Keratinocyte (primary cell): ENCODE measurements around the gene TAOK3. TPM values are rescaled to one million over a fixed set of nuclear protein-coding genes. Genes with fewer than 3 reads are reported as not detected.

ENCODE experiments used
- DNase-seq: peaks from one replicate; pipeline ENCODE4 v3.0.0-alpha.2; 2011; ENCODE audit warnings: low read depth, missing footprints, low spot score
- FAIRE-seq: peaks from 2 replicates; lab custom pipeline; 2011; peaks lifted over from hg19 to GRCh38; lab: Jason Lieb, UNC
- H2AFZ ChIP-seq: 2 replicates; pipeline ENCODE4 v1.6.0; 2012; ENCODE audit warnings: low read length, control low read depth, inconsistent platforms; ENCODE audit not compliant: control insufficient read depth
- H3K27ac ChIP-seq: 2 replicates; pipeline ENCODE4 v1.5.1; 2011; ENCODE audit warnings: low read length; ENCODE audit not compliant: control insufficient read depth, insufficient read depth
- H3K27me3 ChIP-seq: 3 replicates; pipeline ENCODE4 v1.6.0; 2011; ENCODE audit warnings: low read length; ENCODE audit not compliant: control insufficient read depth, insufficient read depth; ENCODE audit errors: extremely low read depth
- H3K36me3 ChIP-seq, 2 experiments: 2 replicates in 1 of 2; 3 replicates in 1 of 2; pipeline ENCODE4 v1.5.1; 2011; ENCODE audit warnings: low read length in 2 of 2, mild to moderate bottlenecking in 1 of 2; ENCODE audit not compliant: control insufficient read depth in 2 of 2, insufficient read depth in 2 of 2; ENCODE audit errors: extremely low read depth in 1 of 2
- H3K4me1 ChIP-seq: 3 replicates; pipeline ENCODE4 v1.5.1; 2011; ENCODE audit warnings: low read length; ENCODE audit not compliant: control insufficient read depth, insufficient read depth; ENCODE audit errors: extremely low read depth
- H3K4me2 ChIP-seq: 3 replicates; pipeline ENCODE4 v1.6.0; 2011; ENCODE audit warnings: low read depth, low read length; ENCODE audit not compliant: control insufficient read depth, insufficient read depth; ENCODE audit errors: extremely low read depth
- H3K4me3 ChIP-seq, 3 experiments: fragments of 200-600 bp in 1 of 3; sonication (generic) in 1 of 3; 2 replicates in 2 of 3; 3 replicates in 1 of 3; pipeline ENCODE4 v1.5.1; 2011 to 2016; ENCODE audit warnings: low read length in 3 of 3, mild to moderate bottlenecking in 3 of 3, control low read depth in 2 of 3, inconsistent platforms in 1 of 3, low read depth in 1 of 3, mixed read lengths in 1 of 3, mixed run types in 1 of 3, moderate library complexity in 1 of 3; ENCODE audit not compliant: control insufficient read depth in 2 of 3, insufficient read depth in 2 of 3; ENCODE audit errors: extremely low read depth in 1 of 3
- H3K79me2 ChIP-seq: 2 replicates; pipeline ENCODE4 v1.6.0; 2012; ENCODE audit warnings: low read length; ENCODE audit not compliant: control insufficient read depth, insufficient read depth
- H3K9ac ChIP-seq: 3 replicates; pipeline ENCODE4 v1.6.0; 2011; ENCODE audit warnings: low read length; ENCODE audit not compliant: control insufficient read depth, insufficient read depth; ENCODE audit errors: extremely low read depth
- H3K9me1 ChIP-seq: 3 replicates; pipeline ENCODE4 v1.6.0; 2011; ENCODE audit warnings: low read length; ENCODE audit not compliant: control insufficient read depth, insufficient read depth; ENCODE audit errors: extremely low read depth
- H3K9me3 ChIP-seq: 2 replicates; pipeline ENCODE4 v1.5.1; 2012; ENCODE audit warnings: low read depth, low read length; ENCODE audit not compliant: control insufficient read depth
- H4K20me1 ChIP-seq: 3 replicates; pipeline ENCODE4 v1.6.0; 2011; ENCODE audit warnings: low read length; ENCODE audit not compliant: control insufficient read depth, insufficient read depth; ENCODE audit errors: extremely low read depth
- EZH2 ChIP-seq: IDR thresholded peaks from one replicate; pipeline ENCODE4 v1.6.1; 2012; ENCODE audit warnings: inconsistent platforms, mild to moderate bottlenecking, low read length, moderate library complexity
- dilution Hi-C: fragments of 300-500 bp; cut with MboI; formaldehyde crosslinking; loops from one replicate; pipeline ENCODE4 v1.7.0; 2020; ENCODE audit warnings: low sequenced_read_pairs; ENCODE audit not compliant: extremely low pct_ligation_motif_present
- polyA plus RNA-seq, 5 experiments: library from polyadenylated mRNA; depleted of rRNA in 3 of 5; stranded (reverse) in 3 of 5; stranded (forward) in 1 of 5; unstranded in 1 of 5; fragments of >200 nt; gene quantifications; 1 replicate in 1 of 5; 2 replicates in 3 of 5; 3 replicates in 1 of 5; pipeline versions ENCODE4 v1.2.1 to v1.2.3, GENCODE V29; 2011 to 2012; ENCODE audit warnings: missing spikeins in 2 of 5, low read depth in 1 of 5, low replicate concordance in 1 of 5
- TF ChIP-seq, protein P1 (sequence below), 3 experiments: IDR thresholded peaks in 1 of 3; conservative IDR thresholded peaks in 1 of 3; optimal IDR thresholded peaks in 1 of 3; 2 replicates in 2 of 3; 3 replicates in 1 of 3; pipeline versions ENCODE3 to v1.5.1; 2011; ENCODE audit warnings: low read length in 3 of 3, mild to moderate bottlenecking in 3 of 3, moderate library complexity in 2 of 3, control low read depth in 1 of 3, inconsistent platforms in 1 of 3; ENCODE audit not compliant: insufficient read depth in 2 of 3; ENCODE audit errors: extremely low read depth in 1 of 3

The TAOK3 gene
- polyA plus RNA-seq, 1 donor (not counting 4 experiments of a cell fraction or from before 2014, with no cell fraction given) = 35.0 TPM

DNA sequence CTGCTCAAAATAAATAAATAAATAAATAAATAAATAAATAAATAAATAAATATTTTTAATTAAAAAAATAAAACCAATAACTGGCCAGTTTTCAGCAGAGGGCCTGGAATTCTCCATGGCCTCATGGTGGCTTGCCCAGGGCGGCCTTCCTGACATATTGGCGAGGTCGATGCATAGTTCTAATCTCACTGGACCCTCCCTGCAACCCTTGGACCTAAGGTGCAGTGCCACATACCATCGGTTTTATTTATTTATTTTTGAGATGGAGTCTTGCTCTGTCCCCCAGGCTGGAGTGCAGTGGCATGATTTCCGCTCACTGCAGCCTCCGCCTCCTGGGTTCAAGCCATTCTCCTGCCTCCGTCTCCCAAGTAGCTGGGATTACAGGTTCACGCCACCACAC is 265.0 kb downstream of the TAOK3 start:
- H3K27ac ChIP-seq = no peak overlapping the region

DNA sequence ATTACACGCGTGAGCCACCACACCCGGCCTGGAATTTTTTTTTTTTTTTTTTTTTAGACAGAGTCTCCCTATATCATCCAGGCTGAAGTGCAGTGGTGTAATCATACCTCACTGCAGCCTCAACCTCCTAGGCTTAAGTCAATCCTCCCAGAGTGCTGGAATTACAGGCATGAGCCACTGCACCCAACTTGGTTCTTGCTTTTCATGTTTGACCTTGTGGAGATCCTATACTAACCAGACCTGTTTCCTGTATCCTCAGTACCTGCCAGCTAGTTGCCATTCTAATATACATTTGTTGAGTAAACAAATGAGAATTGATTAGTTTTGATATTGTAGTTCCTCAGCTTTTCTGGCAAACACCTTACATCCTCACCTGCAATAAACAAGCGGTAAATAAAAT is 265.7 kb downstream of the TAOK3 start:
- FAIRE-seq = no peak

More for the DNA sequence above, 265.0 kb downstream of the TAOK3 start:
- no peak overlapping the region for H3K4me3 ChIP-seq
- H3K36me3 ChIP-seq = no peaks in the 10 kb centered on the region
- no peaks in the 10 kb centered on the region for H3K79me2 ChIP-seq
- H2AFZ ChIP-seq = no peak overlapping the region
- FAIRE-seq (no peak), DNase-seq (no peak)
- dilution Hi-C loops = no loop called here
- no peaks in the 10 kb centered on the region for H4K20me1 ChIP-seq
- no peak overlapping the region for H3K4me2 ChIP-seq
- no peaks in the 10 kb centered on the region for H3K9me1 ChIP-seq
- H3K27me3 ChIP-seq = no peaks in the 10 kb centered on the region
- no peaks in the 10 kb centered on the region for H3K9me3 ChIP-seq
- H3K4me1 ChIP-seq = peaks cover 6% of the 10 kb centered on the region
- H3K9ac ChIP-seq = no peak overlapping the region
- TF ChIP-seq, protein P1, sequence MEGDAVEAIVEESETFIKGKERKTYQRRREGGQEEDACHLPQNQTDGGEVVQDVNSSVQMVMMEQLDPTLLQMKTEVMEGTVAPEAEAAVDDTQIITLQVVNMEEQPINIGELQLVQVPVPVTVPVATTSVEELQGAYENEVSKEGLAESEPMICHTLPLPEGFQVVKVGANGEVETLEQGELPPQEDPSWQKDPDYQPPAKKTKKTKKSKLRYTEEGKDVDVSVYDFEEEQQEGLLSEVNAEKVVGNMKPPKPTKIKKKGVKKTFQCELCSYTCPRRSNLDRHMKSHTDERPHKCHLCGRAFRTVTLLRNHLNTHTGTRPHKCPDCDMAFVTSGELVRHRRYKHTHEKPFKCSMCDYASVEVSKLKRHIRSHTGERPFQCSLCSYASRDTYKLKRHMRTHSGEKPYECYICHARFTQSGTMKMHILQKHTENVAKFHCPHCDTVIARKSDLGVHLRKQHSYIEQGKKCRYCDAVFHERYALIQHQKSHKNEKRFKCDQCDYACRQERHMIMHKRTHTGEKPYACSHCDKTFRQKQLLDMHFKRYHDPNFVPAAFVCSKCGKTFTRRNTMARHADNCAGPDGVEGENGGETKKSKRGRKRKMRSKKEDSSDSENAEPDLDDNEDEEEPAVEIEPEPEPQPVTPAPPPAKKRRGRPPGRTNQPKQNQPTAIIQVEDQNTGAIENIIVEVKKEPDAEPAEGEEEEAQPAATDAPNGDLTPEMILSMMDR (optimal IDR thresholded peaks at IDR 0.05 in 1 of 3, IDR thresholded peaks at IDR 0.05 in 1 of 3, conservative IDR thresholded peaks at IDR 0.05 in 1 of 3; ENCODE audit: extremely low read depth in 1 of 3, insufficient read depth in 2 of 3, low read length in 3 of 3) = no peak
- TF ChIP-seq EZH2 = no peak

More for the DNA sequence above, 265.7 kb downstream of the TAOK3 start:
- Histone ChIP-seq H3K27me3 (no peaks in the 10 kb centered on the region), H3K9ac (no peak overlapping the region), H3K27ac (no peak overlapping the region), H4K20me1 (no peaks in the 10 kb centered on the region), H2AFZ (no peak overlapping the region), H3K36me3 (no peaks in the 10 kb centered on the region), H3K9me1 (peaks cover 4% of the 10 kb centered on the region), H3K4me1 (peaks cover 13% of the 10 kb centered on the region), H3K4me3 (no peak overlapping the region), H3K9me3 (no peaks in the 10 kb centered on the region), H3K4me2 (no peak overlapping the region), H3K79me2 (no peaks in the 10 kb centered on the region)
- no peak for TF ChIP-seq EZH2
- TF ChIP-seq, protein P1 (optimal IDR thresholded peaks at IDR 0.05 in 1 of 3, IDR thresholded peaks at IDR 0.05 in 1 of 3, conservative IDR thresholded peaks at IDR 0.05 in 1 of 3; ENCODE audit: extremely low read depth in 1 of 3, insufficient read depth in 2 of 3, low read length in 3 of 3) = no peak
- dilution Hi-C loops = no loop called here
- no peak for DNase-seq
